Neural crest cell (in vitro differentiated cells): ENCODE results near the gene CHEK2. TPM values are rescaled to one million over a fixed set of nuclear protein-coding genes. Genes with fewer than 3 reads are reported as not detected.
A peak's percentile ranks its signal among the peaks of the same experiment; 100 is the strongest.
"Not testable (repeated sequence)": the region's sequence is repeated elsewhere in the genome, so short reads cannot be mapped to it uniquely, and the experiment has no call there.

Experiments used
- DNase-seq: peaks from one replicate; pipeline ENCODE4 v3.0.0; 2021; ENCODE audit warnings: low read depth, mixed read lengths, low spot score
- H3K27ac Mint-ChIP-seq: one replicate; pipeline ENCODE4 v1.8.0; 2021; ENCODE audit warnings: mild to moderate bottlenecking, mixed read lengths; ENCODE audit not compliant: unreplicated experiment
- H3K27me3 Mint-ChIP-seq: 2 replicates; pipeline ENCODE4 v1.8.0; 2021; ENCODE audit warnings: low read depth, mild to moderate bottlenecking, mixed read lengths
- H3K36me3 Mint-ChIP-seq: 2 replicates; pipeline ENCODE4 v1.8.0; 2021; ENCODE audit warnings: low read depth, mild to moderate bottlenecking, mixed read lengths
- H3K4me1 Mint-ChIP-seq: 2 replicates; pipeline ENCODE4 v1.8.0; 2021; ENCODE audit warnings: mixed read lengths
- H3K4me3 Mint-ChIP-seq: one replicate; pipeline ENCODE4 v1.8.0; 2021; ENCODE audit warnings: mild to moderate bottlenecking, mixed read lengths
- H3K9me3 Mint-ChIP-seq: 2 replicates; pipeline ENCODE4 v1.8.0; 2021; ENCODE audit warnings: mixed read lengths
- CTCF ChIP-seq: fragments of 200-600 bp; sonication (generic); conservative IDR thresholded peaks from 2 replicates; pipeline ENCODE4 v1.5.0; 2021; ENCODE audit warnings: antibody characterized with exemption, mild to moderate bottlenecking
- total RNA-seq: library from RNA; stranded (reverse); gene quantifications from 2 replicates; pipeline ENCODE4 v1.2.1, GENCODE V29; 2021

The CHEK2 gene
- total RNA-seq, 1 donor from 2014 or later = 44.2 TPM

- no peak for TF ChIP-seq CTCF
These were observed 38.7 kb downstream of the CHEK2 start for GRCh38 chr22:28702891-28703290.

GRCh38 chr22:28693041-28693760, 48.4 kb downstream of the CHEK2 start:
- not testable (repeated sequence) for H3K4me3 Mint-ChIP-seq, H3K27ac Mint-ChIP-seq, H3K36me3 Mint-ChIP-seq, H3K9me3 Mint-ChIP-seq, H3K4me1 Mint-ChIP-seq, H3K27me3 Mint-ChIP-seq, DNase-seq

More at GRCh38 chr22:28702891-28703290, 38.7 kb downstream of the CHEK2 start:
- Mint-ChIP-seq H3K4me1 (peaks cover 4% of the 10 kb centered on the region), H3K36me3 (peaks cover 10% of the 10 kb centered on the region), H3K27ac (no peak overlapping the region), H3K9me3 (no peaks in the 10 kb centered on the region), H3K27me3 (no peaks in the 10 kb centered on the region), H3K4me3 (no peak overlapping the region)
- DNase-seq = no peak

- H3K36me3 Mint-ChIP-seq = not testable (repeated sequence)
These were observed 51.8 kb downstream of the CHEK2 start for GRCh38 chr22:28689796-28690195.

GRCh38 chr22:28682966-28683365, 58.7 kb downstream of the CHEK2 start:
- not testable (repeated sequence) for DNase-seq, H3K9me3 Mint-ChIP-seq, H3K27me3 Mint-ChIP-seq, H3K4me1 Mint-ChIP-seq, H3K36me3 Mint-ChIP-seq
- H3K4me3 Mint-ChIP-seq = peak overlapping the region; percentile 10
- H3K27ac Mint-ChIP-seq = peak overlapping the region; percentile 54

More at GRCh38 chr22:28689796-28690195, 51.8 kb downstream of the CHEK2 start:
- DNase-seq, H3K4me3 Mint-ChIP-seq, H3K4me1 Mint-ChIP-seq, H3K9me3 Mint-ChIP-seq, H3K27me3 Mint-ChIP-seq, H3K27ac Mint-ChIP-seq: not testable (repeated sequence)

- Mint-ChIP-seq H3K4me1 (peaks cover 12% of the 10 kb centered on the region), H3K4me3 (peak overlapping the region; percentile 93)
- not testable (repeated sequence) for H3K9me3 Mint-ChIP-seq, H3K27me3 Mint-ChIP-seq, H3K36me3 Mint-ChIP-seq, DNase-seq, H3K27ac Mint-ChIP-seq
These were observed 60.7 kb downstream of the CHEK2 start for GRCh38 chr22:28680813-28681490.

- H3K27ac Mint-ChIP-seq = peak within 1 kb of the TSS; percentile 96
- not testable (repeated sequence) for H3K27me3 Mint-ChIP-seq, H3K36me3 Mint-ChIP-seq, H3K9me3 Mint-ChIP-seq
- H3K4me3 Mint-ChIP-seq = peak within 1 kb of the TSS; percentile 93
- H3K4me1 Mint-ChIP-seq = peaks cover 12% of the 10 kb centered on the region
- DNase-seq = peak; percentile 94
These were observed 61.9 kb downstream of the CHEK2 start, which contains the start of gene TTC28 for GRCh38 chr22:28679611-28680287. TTC28 (minus strand) TSS chr22:28679840; CDS start chr22:28679723, 117 bp downstream.

GRCh38 chr22:28678778-28679610, 62.6 kb downstream of the CHEK2 start:
- Mint-ChIP-seq H3K4me1 (peaks cover 12% of the 10 kb centered on the region), H3K27ac (peak overlapping the region; percentile 93), H3K4me3 (peak overlapping the region; percentile 91)
- DNase-seq = peak; percentile 6
- not testable (repeated sequence) for H3K9me3 Mint-ChIP-seq, H3K27me3 Mint-ChIP-seq, H3K36me3 Mint-ChIP-seq

GRCh38 chr22:28678170-28678569, 63.5 kb downstream of the CHEK2 start:
- H3K9me3 Mint-ChIP-seq, H3K27ac Mint-ChIP-seq, H3K27me3 Mint-ChIP-seq, DNase-seq, H3K36me3 Mint-ChIP-seq: not testable (repeated sequence)
- peak overlapping the region; percentile 91 for H3K4me3 Mint-ChIP-seq
- H3K4me1 Mint-ChIP-seq = peaks cover 12% of the 10 kb centered on the region
